ENCODE measurements around the gene RIC8B. TPM values are rescaled to one million over a fixed set of nuclear protein-coding genes. Genes with fewer than 3 reads are reported as not detected.

Gene RIC8B
- total RNA-seq, 1 experiment from 2014 or later = 29.0 TPM

GRCh38 chr12:106794369-106794768 lies 19.9 kb downstream of the RIC8B start:
- no peak overlapping the region for H3K4me2 ChIP-seq (ENCODE audit: insufficient read depth, insufficient read length, low read length)

More at GRCh38 chr12:106794369-106794768, 19.9 kb downstream of the RIC8B start:
- Histone ChIP-seq H4K8ac (replicated peaks; ENCODE audit: insufficient read length, low read depth, low read length) (no peak overlapping the region), H2BK15ac (ENCODE audit: low read depth, low read length) (no peak overlapping the region), H3K9ac (ENCODE audit: extremely low read depth, insufficient read length, low read length) (no peak overlapping the region), H4K5ac (ENCODE audit: insufficient read length, low read depth, low read length) (no peak overlapping the region), H3K79me1 (ENCODE audit: insufficient read depth, low read depth, low read length, poor library complexity, severe bottlenecking) (no peaks in the 10 kb centered on the region), H2AFZ (ENCODE audit: low read length) (no peak overlapping the region), H3K9me3 (ENCODE audit: control insufficient read depth, low read depth, low read length) (no peaks in the 10 kb centered on the region), H3K27ac (ENCODE audit: insufficient read length, low read depth, low read length) (no peak overlapping the region), H3K23ac (ENCODE audit: insufficient read length, low read depth, low read length) (no peak overlapping the region), H4K20me1 (ENCODE audit: control insufficient read depth, insufficient read depth, insufficient read length) (no peaks in the 10 kb centered on the region), H2BK5ac (ENCODE audit: insufficient read length, low read length) (no peak overlapping the region), H2BK12ac (ENCODE audit: insufficient read length, low read depth, low read length) (no peak overlapping the region), H3K14ac (ENCODE audit: insufficient read depth, low read length) (no peak overlapping the region), H3K18ac (ENCODE audit: insufficient read length, low read depth, low read length) (no peak overlapping the region), H3K56ac (ENCODE audit: insufficient read length, low read depth, low read length) (no peak overlapping the region), H3K23me2 (ENCODE audit: insufficient read length, low read depth, low read length, poor library complexity, severe bottlenecking) (no peaks in the 10 kb centered on the region), H2BK120ac (ENCODE audit: low read depth, low read length, poor library complexity, severe bottlenecking) (no peak overlapping the region), H3K27me3 (ENCODE audit: insufficient read depth, low read length) (no peaks in the 10 kb centered on the region), H3K4ac (ENCODE audit: low read depth, low read length) (no peak overlapping the region), H3K79me2 (ENCODE audit: insufficient read depth, low read length) (no peaks in the 10 kb centered on the region), H2AK5ac (ENCODE audit: insufficient read length, low read length) (no peak overlapping the region), H4K91ac (ENCODE audit: insufficient read length, low read depth, low read length) (no peak overlapping the region), H3K4me1 (ENCODE audit: insufficient read depth, low read length) (no peaks in the 10 kb centered on the region), H2BK20ac (ENCODE audit: low read depth, low read length, poor library complexity, severe bottlenecking) (no peak overlapping the region), H3T11ph (ENCODE audit: low read length) (no peak overlapping the region)
- H3K4me3 Mint-ChIP-seq = no peak overlapping the region
- H3K36me3 Mint-ChIP-seq (ENCODE audit: insufficient read depth in 1 of 3, low read depth in 3 of 3) = peaks cover 9 to 27% (median 19%) of the 10 kb centered on the region in 3 experiments
- no peaks in the 10 kb centered on the region for H3K27me3 Mint-ChIP-seq (ENCODE audit: low read depth)
- TF ChIP-seq CTCF (conservative IDR thresholded peaks at IDR 0.05) = no peak
- WGBS (ENCODE audit: extremely low coverage, insufficient read length, low lambda C conversion rate) = no CpG with 5 or more reads among the region's 1 CpG
- peaks cover 0 to 3% of the 10 kb centered on the region in 2 experiments; a peak in 2 of 4 replicates for H3K4me1 Mint-ChIP-seq
- H3K27ac Mint-ChIP-seq = no peak overlapping the region
- H3K9me3 Mint-ChIP-seq = no peaks in the 10 kb centered on the region
- DNase-seq = no peak

Measured in H9 (cell line).